A673 (cell line): ENCODE measurements around the gene TBC1D16. TPM values are rescaled to one million over a fixed set of nuclear protein-coding genes. Genes with fewer than 3 reads are reported as not detected.

Experiments used
- BruUV-seq: library from RNA; stranded (reverse); fragments of 400-500 nt; replicated peaks from 2 replicates; lab custom pipeline; 2021; lab: Mats Ljungman, UMichigan
- CTCF ChIA-PET: fragments of 300-600 bp; sonication (Branson Sonifier 250); formaldehyde crosslinking; loops from one replicate; lab custom pipeline; 2022; ENCODE audit warnings: antibody characterized with exemption; lab: Charles Lee
- POLR2A ChIA-PET: fragments of 300-600 bp; sonication (Branson Sonifier 250); formaldehyde crosslinking; loops from one replicate; lab custom pipeline; 2022; ENCODE audit warnings: antibody characterized with exemption; ENCODE audit not compliant: low non-redundant PET; lab: Charles Lee
- DNase-seq: peaks from one replicate; pipeline ENCODE4 v3.0.0-alpha.2; 2015; ENCODE audit warnings: low spot score
- H3K27ac ChIP-seq: fragments of 200-600 bp; sonication (generic); 2 replicates; pipeline ENCODE4 v1.5.1; 2016; ENCODE audit warnings: mixed run types, low read depth, mild to moderate bottlenecking, mixed read lengths, antibody characterized with exemption, low read length; ENCODE audit not compliant: poor library complexity, severe bottlenecking
- H3K27me3 ChIP-seq: fragments of 200-600 bp; sonication (generic); replicated peaks from 2 replicates; pipeline ENCODE4 v1.6.1; 2017; ENCODE audit warnings: mixed run types, low read depth, mild to moderate bottlenecking, mixed read lengths, antibody characterized with exemption, low read length; ENCODE audit not compliant: insufficient read depth, poor library complexity
- H3K36me3 ChIP-seq: fragments of 200-600 bp; sonication (generic); 2 replicates; pipeline ENCODE4 v1.6.1; 2016; ENCODE audit warnings: mixed run types, mild to moderate bottlenecking, mixed read lengths, antibody characterized with exemption, low read length; ENCODE audit not compliant: insufficient read depth, poor library complexity, severe bottlenecking
- H3K4me1 ChIP-seq: fragments of 200-600 bp; sonication (generic); 2 replicates; pipeline ENCODE4 v1.6.1; 2017; ENCODE audit warnings: mixed run types, mild to moderate bottlenecking, mixed read lengths, antibody characterized with exemption, low read length; ENCODE audit not compliant: insufficient read depth, poor library complexity, severe bottlenecking
- H3K4me3 ChIP-seq: fragments of 200-600 bp; sonication (generic); 2 replicates; pipeline ENCODE4 v1.5.1; 2016; ENCODE audit warnings: low read depth, mixed run types, mild to moderate bottlenecking, mixed read lengths, low read length; ENCODE audit not compliant: poor library complexity, severe bottlenecking
- H3K9me3 ChIP-seq: fragments of 200-600 bp; sonication (generic); 2 replicates; pipeline ENCODE4 v1.6.1; 2016; ENCODE audit warnings: mixed run types, low read depth, mild to moderate bottlenecking, mixed read lengths, antibody characterized with exemption, low read length; ENCODE audit not compliant: poor library complexity, severe bottlenecking
- EZH2 ChIP-seq: fragments of 200-600 bp; sonication (generic); IDR thresholded peaks from 2 replicates; pipeline ENCODE4 v1.6.1; 2017; ENCODE audit warnings: borderline replicate concordance, low read depth, mild to moderate bottlenecking, mixed read lengths, antibody characterized with exemption, low read length; ENCODE audit not compliant: poor library complexity, severe bottlenecking
- intact Hi-C: fragments of 100-400 bp; cut with micrococcal nuclease; formaldehyde crosslinking; loops from one replicate; pipeline ENCODE4 v1.10.0; 2022; ENCODE audit not compliant: unreplicated experiment
- total RNA-seq: library from RNA; stranded (reverse); gene quantifications from 2 replicates; pipeline ENCODE4 v1.2.3, GENCODE V29; 2021
- TF ChIP-seq, protein P1 (sequence below): fragments of 300-800, 200-600 bp; sonication (generic); conservative IDR thresholded peaks from 2 replicates; pipeline ENCODE4 v1.5.1; 2017; ENCODE audit warnings: low read depth, mild to moderate bottlenecking, antibody characterized with exemption, low read length, moderate library complexity, mixed read lengths

TBC1D16 gene
- total RNA-seq, 1 experiment from 2014 or later: 49.1 TPM

DNA sequence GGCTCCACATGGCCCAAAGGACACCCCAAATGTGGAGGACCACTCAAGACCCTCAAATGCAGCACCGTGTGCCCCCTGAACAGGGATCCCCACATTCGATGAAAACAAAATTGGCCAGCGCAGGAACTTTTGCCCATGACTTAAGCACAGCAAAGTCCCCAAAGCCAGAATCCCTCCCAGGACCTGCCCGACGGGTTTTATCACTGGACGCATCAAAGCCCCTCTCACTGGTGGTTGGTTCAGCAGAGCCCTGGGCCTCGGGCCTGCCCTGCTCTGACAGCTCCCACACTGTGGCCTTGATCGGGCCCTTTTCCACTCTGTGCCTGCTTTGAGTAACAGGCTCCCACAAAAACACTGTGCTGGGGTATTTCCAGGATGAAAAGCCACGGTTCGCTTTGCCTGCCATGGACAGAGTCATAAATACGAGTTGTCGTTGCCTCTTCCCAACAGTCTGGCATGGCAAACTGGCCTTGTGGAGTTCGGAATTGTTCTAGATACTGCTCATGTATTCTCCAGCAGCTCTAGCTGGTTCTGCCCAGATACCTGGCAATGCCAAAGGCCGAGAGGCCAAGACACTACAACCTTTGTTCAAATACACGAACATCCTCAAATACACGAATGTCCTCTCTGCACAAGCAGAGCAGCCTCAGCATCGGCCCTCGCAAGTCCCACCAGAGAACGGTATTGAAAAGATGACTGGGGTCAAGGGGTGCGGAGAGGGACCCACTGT lies 46.4 kb downstream of the TBC1D16 start:
- no peaks in the 10 kb centered on the region for H3K27me3 ChIP-seq
- H3K27ac ChIP-seq: peak overlapping the region; percentile 2
- TF ChIP-seq, protein P1, sequence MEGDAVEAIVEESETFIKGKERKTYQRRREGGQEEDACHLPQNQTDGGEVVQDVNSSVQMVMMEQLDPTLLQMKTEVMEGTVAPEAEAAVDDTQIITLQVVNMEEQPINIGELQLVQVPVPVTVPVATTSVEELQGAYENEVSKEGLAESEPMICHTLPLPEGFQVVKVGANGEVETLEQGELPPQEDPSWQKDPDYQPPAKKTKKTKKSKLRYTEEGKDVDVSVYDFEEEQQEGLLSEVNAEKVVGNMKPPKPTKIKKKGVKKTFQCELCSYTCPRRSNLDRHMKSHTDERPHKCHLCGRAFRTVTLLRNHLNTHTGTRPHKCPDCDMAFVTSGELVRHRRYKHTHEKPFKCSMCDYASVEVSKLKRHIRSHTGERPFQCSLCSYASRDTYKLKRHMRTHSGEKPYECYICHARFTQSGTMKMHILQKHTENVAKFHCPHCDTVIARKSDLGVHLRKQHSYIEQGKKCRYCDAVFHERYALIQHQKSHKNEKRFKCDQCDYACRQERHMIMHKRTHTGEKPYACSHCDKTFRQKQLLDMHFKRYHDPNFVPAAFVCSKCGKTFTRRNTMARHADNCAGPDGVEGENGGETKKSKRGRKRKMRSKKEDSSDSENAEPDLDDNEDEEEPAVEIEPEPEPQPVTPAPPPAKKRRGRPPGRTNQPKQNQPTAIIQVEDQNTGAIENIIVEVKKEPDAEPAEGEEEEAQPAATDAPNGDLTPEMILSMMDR: no peak
- no peak for TF ChIP-seq EZH2
- BruUV-seq: no TSS peak
- H3K9me3 ChIP-seq: no peaks in the 10 kb centered on the region
- POLR2A ChIA-PET: no interaction called here
- no peaks in the 10 kb centered on the region for H3K36me3 ChIP-seq
- intact Hi-C loops: no loop called here
- CTCF ChIA-PET: no interaction called here
- no peak overlapping the region for H3K4me3 ChIP-seq
- DNase-seq: no peak
- peaks cover 52% of the 10 kb centered on the region for H3K4me1 ChIP-seq

DNA sequence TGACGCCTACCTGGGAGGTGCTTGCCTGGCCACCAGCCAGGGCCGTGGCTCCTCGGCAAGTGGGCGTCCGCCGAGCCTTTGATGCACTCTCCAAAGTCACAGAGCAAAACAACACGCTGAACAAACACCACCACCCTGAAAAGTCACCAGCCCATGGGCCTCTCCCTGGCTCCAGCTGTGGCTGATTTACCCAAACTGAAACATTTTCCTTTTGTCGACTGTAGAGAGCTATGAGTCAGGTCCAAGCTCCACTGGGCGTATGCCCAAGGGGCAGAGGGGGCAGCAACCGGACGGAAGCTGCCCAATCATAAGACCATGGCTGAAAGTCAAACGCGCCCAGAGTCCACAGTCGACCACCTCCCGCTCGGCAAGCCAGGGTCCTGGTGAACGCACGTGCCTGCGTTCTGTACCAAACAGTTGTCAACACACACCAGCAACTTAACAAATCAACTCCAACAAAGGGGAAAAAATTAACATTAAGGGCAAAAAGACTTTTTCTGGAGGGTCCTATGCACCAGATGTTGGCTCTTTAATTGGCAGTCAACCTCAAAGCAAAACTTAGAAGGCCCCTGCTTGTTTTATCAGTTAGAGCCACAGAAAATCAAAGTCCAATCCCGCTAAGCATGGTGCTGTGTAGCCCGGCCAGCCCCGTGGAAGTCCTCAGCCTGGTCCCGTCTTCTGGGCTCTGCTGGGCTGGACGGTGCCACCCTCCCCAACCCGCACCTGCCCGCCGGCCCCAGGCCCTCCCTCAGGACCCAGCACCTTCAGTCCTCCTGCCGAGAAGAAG lies 47.3 kb downstream of the TBC1D16 start:
- H3K4me1 ChIP-seq: peaks cover 49% of the 10 kb centered on the region
- DNase-seq: no peak
- no peaks in the 10 kb centered on the region for H3K27me3 ChIP-seq
- no peaks in the 10 kb centered on the region for H3K9me3 ChIP-seq
- H3K27ac ChIP-seq: peak overlapping the region; percentile 2
- H3K36me3 ChIP-seq: no peaks in the 10 kb centered on the region
- ChIA-PET POLR2A (no interaction called here), CTCF (interaction anchor here (0.6 kb wide), 1 partner anchor 41 kb away, joined by 7 read pairs; no protein-coding TSS in a partner anchor)
- BruUV-seq: no TSS peak
- H3K4me3 ChIP-seq: no peak overlapping the region
- TF ChIP-seq EZH2: no peak
- TF ChIP-seq, protein P1: no peak
- intact Hi-C loops: no loop called here

DNA sequence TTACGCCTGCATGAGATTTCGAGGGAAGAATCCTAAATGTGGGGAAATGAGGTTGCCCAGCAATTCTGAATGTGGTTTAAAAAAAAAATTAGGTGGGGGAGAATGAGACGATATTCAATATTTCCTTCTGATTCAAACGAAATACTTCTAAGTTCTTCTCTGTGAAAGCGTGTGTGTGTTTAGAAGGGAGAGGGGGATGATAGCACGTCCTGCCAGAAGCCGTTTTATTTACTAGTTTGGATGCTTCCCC lies 47.8 kb downstream of the TBC1D16 start:
- DNase-seq: no peak
- ChIA-PET POLR2A (no interaction called here), CTCF (interaction anchor here (0.6 kb wide), 2 partner anchors 40 to 199 kb away, joined by 3 to 7 read pairs; no protein-coding TSS in a partner anchor)
- Histone ChIP-seq H3K9me3 (no peaks in the 10 kb centered on the region), H3K4me1 (peaks cover 49% of the 10 kb centered on the region), H3K4me3 (no peak overlapping the region), H3K27me3 (no peaks in the 10 kb centered on the region), H3K27ac (peak overlapping the region; percentile 5), H3K36me3 (no peaks in the 10 kb centered on the region)
- no peak for TF ChIP-seq EZH2
- TF ChIP-seq, protein P1: no peak
- intact Hi-C loops: no loop called here
- BruUV-seq: no TSS peak
